HG02571 (cell line): ENCODE measurements around the gene CNOT4.
A peak's percentile ranks its signal among the peaks of the same experiment; 100 is the strongest.
"Not testable (repeated sequence)": the region's sequence is repeated elsewhere in the genome, so short reads cannot be mapped to it uniquely, and the experiment has no call there.

ENCODE experiments used
- ATAC-seq: cut with Tn5 transposase; IDR thresholded peaks from one replicate; pipeline ENCODE4 v1.9.1; 2021; ENCODE audit warnings: mild to moderate bottlenecking, moderate library complexity; ENCODE audit not compliant: unreplicated experiment

Gene CNOT4

DNA sequence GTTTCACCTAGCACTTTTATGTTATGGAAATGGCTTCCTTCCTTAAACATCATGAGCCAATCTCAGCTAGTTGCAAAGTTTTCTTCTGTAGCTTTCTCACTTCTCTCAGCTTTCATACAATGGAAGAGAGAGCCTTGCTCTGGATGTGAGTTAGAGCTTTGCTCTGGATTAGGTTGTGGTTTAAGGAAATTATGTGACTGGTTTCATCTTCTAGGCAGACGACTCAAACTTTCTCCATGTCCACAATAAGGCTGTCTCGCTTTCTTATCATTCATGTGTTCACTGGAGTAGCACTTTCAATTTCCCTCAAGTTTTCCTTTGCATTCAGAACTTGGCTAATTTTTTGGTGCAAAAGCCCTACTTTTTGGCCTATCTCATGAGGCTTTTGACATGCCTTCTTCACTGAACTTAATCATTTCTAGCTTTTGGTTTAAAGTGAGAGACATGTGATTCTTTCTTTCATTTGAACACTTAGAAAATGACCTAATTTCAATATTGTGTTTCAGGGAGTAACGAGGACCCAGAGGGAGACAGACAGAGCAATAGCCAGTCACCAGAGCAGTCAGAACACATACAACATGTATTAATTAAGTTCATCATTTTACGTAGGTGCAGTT, 49.8 kb downstream of the CNOT4 start:
- ATAC-seq: peak; percentile 58

GRCh38 chr7:135459076-135459475, 50.8 kb downstream of the CNOT4 start:
- ATAC-seq: no peak

DNA sequence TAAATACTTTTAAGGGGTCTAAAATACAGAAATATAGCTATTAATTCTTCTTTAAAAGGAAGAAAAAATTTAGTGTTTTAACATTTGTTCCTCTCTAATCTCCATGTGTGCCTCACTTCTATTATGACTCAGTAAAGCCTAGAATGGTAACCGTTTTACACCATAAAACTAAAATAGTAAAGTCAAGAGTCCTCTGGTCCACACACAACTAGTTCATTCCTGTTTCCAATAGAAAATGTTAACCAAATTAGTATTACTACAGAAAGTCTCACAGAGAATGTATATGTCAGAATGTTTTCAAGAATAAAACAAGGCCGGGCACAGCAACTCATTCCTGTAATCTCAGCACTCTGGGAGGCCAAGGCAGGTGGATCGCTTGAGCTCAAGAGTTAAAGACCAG, 55.8 kb downstream of the CNOT4 start:
- ATAC-seq: no peak

DNA sequence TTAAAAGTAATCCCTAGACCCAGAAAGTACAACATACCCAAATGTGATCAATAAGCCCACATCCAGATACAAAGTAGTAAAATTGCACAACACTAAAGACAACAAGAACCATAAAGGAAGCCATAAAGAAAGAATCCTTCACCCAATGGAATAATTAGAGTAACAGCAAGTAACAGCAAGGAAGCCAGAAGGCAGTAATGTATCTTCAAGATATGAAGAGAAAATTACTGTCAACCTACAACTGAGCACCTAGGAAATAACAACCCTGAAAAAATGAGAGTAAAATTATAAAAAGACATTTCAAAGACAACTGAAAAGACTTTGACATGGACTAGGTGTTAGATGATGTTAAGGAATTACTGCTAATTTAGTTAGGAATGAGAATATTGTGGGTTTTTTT, 60.5 kb downstream of the CNOT4 start:
- no peak for ATAC-seq

- ATAC-seq: no peak
Measured at GRCh38 chr7:135448753-135449152, 61.1 kb downstream of the CNOT4 start.

DNA sequence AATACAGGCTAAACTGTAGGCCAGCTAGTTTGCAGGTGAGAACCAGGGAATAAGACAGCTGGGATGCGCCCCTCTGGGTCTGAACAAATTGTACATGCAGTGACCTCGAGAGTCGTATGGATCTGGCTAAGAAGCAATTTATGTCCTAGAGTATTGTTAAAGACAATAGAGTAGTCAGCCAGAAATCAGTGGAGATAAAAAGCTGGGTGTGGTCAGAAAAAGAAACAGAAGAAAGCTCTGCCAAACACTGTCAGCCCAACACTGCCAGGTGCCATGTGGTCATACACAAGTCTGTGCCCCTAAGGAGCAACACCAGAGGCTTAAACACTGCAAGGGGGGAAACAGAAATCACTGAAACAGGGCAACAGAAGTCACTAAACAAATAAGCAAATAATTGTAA, 62.2 kb downstream of the CNOT4 start:
- ATAC-seq: no peak

GRCh38 chr7:135445690-135446089, 64.2 kb downstream of the CNOT4 start:
- ATAC-seq: no peak

- not testable (repeated sequence) for ATAC-seq
Measured at GRCh38 chr7:135445266-135445665, 64.6 kb downstream of the CNOT4 start.

DNA sequence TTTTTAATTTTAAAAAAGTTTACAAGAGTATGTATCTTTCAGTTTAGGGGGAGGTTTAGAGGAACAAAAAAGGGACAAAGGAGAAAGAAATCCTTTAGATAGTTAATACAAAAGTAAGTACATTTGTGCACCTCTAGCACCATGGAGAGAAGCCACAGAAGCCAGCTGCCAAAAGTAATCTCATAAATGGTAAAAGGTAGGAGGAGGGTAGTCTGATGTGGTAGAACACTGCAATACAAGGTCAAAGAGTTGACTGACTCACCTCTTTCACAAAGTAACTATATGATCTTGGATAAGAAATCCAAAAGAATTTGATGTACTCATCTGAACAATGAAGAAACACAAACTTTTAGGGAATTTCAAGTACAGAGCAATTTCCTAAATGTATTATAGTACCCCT, 68.1 kb downstream of the CNOT4 start:
- ATAC-seq: no peak

DNA sequence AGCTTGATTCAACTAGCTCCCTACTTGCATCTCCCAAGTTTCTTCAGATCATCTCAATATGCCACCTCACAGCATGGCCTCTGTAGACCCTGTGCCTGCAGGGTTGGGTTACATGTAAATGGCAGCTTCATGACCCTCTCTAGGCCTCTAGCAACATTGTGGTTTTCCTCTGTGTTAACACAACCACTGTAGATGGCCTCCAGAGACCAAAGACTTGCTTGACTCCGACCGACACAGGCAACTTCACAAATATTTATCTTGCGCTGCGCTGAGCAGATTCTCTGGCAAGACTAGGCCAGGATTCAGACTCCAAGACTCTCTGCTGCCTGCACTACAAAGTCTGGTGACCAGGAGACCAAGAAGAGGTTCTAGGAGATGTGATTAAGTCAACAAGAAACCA, 75.9 kb downstream of the CNOT4 start:
- no peak for ATAC-seq

DNA sequence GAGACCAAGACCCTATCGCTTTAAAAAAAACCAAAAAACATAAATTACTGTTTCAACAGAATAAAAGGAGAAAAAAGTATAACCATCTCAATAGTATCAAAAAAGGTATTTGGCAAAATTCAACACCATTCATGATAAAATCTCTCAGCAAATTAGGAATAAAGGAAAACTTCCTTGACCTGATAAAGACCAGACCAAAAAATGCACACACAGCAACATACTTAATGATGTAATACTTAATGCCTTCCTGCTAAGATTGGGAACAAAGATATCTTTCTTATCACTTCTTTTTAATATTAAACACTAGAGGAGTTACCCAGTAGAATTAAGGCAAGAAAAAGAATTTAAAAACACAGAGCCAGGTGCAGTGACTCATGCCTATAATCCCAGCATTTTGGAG, 79.3 kb downstream of the CNOT4 start:
- no peak for ATAC-seq

DNA sequence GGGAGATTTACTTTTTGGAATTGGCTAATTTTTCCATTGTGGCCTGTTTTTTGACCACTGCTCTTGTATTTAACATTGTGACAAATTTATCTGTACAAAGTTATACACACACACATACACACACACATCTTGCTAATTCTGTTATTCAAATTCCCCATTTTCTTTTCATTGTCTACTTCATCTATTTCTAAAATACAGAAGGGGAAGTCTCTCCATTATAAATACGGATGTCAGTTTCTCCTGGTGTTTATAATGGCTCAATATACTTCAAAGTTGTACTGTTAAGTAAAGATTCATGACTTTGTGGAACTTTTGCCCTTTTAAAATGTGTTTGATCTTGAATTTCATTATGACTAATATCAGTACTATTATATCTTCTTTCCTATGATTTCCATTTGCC, 81.0 kb downstream of the CNOT4 start:
- ATAC-seq: no peak

DNA sequence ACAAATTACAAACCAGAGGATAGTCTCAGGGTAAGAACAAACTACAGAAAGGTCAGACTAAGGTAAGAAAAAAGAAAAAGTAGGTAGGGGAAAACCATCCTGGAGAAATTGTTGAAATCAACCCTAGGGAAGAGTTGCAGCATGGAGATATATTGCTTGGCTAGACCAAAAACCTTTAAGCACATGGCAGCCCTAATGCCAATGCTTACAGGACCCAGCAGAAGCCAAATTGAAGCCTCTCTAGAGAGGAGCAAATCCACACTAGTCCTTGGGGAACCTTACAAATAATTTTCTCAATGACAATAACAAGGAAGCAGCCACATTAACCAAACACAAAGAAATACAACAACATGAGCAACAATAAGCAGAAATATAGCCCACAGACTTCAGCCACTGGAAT, 81.9 kb downstream of the CNOT4 start:
- no peak for ATAC-seq

- ATAC-seq: no peak
Measured at GRCh38 chr7:135427166-135427565, 82.7 kb downstream of the CNOT4 start.

- ATAC-seq: no peak
Measured at GRCh38 chr7:135425036-135425435, 84.9 kb downstream of the CNOT4 start.

GRCh38 chr7:135420786-135421185, 89.1 kb downstream of the CNOT4 start:
- no peak for ATAC-seq

GRCh38 chr7:135416431-135416830, 93.5 kb downstream of the CNOT4 start:
- no peak for ATAC-seq

GRCh38 chr7:135414850-135415439, 95.0 kb downstream of the CNOT4 start:
- ATAC-seq: no peak

DNA sequence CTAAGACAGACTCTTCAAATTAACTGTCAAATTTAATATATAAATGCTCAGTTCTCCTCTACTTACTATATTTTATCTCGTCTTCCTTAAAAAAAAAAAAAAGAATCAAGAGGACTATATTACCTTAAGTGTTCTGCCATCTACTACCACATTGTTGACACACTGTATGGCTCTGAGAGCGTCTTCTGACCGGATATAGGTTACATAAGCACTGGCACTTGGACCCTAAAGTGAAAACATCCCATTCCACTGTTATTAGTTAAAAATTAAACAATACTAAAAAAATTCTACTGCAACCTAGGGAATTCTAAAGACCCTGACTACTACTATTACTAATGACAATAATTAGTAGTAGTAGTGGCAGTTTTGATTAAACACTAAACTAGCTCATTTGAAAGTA, 95.7 kb downstream of the CNOT4 start:
- no peak for ATAC-seq

DNA sequence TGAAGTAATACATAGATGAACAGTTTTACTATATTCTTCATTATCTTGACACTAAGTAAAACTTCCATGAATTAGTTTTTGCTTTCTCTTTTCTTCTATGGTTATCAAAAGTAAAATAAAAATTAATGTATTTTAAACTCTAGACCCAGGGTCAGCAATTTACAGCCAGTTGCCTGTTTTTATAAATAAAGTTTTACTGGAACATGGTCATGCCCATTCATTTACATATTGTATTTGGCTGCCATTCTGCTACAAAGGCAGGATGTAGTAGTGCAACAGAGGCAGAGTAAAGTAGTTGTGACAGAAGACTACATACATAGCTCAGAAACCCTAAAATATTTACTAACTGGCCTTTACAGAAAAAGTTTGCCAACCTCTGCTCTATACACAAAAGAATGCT, 98.8 kb downstream of the CNOT4 start:
- ATAC-seq: no peak

DNA sequence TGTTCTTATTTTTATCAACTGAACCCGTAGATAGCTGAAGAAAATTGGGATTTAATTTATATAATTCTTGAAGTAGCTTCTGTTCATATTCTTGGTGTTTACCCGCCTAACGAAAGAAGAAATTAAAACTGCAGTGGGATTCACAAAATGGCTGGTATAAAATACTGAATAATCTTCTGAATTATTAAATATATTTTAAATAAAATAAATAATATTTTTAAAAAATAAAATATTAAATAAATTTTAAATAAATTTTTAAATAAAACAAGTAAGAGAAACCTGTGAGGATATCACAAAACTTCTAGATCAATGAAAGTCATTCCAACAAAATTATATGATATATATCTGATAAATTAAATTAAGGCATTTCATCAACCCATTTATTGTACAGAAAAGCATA, 99.4 kb downstream of the CNOT4 start:
- no peak for ATAC-seq

GRCh38 chr7:135409845-135410542, 99.9 kb downstream of the CNOT4 start:
- no peak for ATAC-seq

GRCh38 chr7:135407884-135408283, 102.0 kb downstream of the CNOT4 start:
- no peak for ATAC-seq
